ENCODE data around the gene PLS1. TPM values are rescaled to one million over a fixed set of nuclear protein-coding genes. Genes with fewer than 3 reads are reported as not detected.
"Not testable (repeated sequence)": the region's sequence is repeated elsewhere in the genome, so short reads cannot be mapped to it uniquely, and the experiment has no call there.

The PLS1 gene
- total RNA-seq, 1 experiment from 2014 or later, result 3.4 TPM

DNA sequence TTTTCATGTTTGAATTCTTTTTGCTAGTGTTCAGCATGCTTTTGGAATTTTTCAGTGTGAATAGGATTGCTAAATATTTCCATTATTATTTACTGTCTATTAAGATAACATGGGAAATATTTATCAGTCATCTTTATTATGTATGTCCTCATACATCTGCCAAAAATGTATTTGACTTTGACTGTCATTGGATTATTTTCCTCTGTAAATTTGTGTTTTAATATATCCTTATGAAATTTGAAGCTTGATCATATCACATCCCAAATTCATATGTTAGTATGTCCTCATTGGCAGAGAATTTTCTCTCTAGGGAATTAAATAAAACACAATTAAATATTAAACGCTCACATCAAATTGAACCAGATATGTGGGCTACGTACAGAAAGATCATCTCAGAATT, 95.3 kb downstream of the PLS1 start:
- Histone ChIP-seq H3K27ac (ENCODE audit: low read length) (no peak overlapping the region), H3K36me3 (ENCODE audit: insufficient read depth, low read length) (no peaks in the 10 kb centered on the region), H2AFZ (ENCODE audit: low read length) (no peak overlapping the region), H3K79me2 (ENCODE audit: low read length) (no peaks in the 10 kb centered on the region), H3K27me3 (ENCODE audit: low read length) (no peaks in the 10 kb centered on the region), H3K9ac (ENCODE audit: low read length) (no peak overlapping the region), H3K4me2 (ENCODE audit: low read depth, low read length, poor library complexity, severe bottlenecking) (no peak overlapping the region), H3K9me3 (ENCODE audit: low read length) (no peaks in the 10 kb centered on the region), H3K4me1 (ENCODE audit: low read length) (no peaks in the 10 kb centered on the region), H3K9me2 (replicated peaks; ENCODE audit: insufficient read depth, low read length) (no peaks in the 10 kb centered on the region), H4K20me1 (ENCODE audit: insufficient read depth, low read depth, low read length) (no peaks in the 10 kb centered on the region), H3K4me3 (ENCODE audit: low read length) (no peak overlapping the region)
- no peak for DNase-seq

GRCh38 chr3:142693136-142693853, 97.1 kb downstream of the PLS1 start:
- no peak overlapping the region for H3K27ac ChIP-seq (ENCODE audit: low read length)
- no peaks in the 10 kb centered on the region for H3K9me2 ChIP-seq (replicated peaks; ENCODE audit: insufficient read depth, low read length)
- H4K20me1 ChIP-seq (ENCODE audit: insufficient read depth, low read depth, low read length), result no peaks in the 10 kb centered on the region
- no peaks in the 10 kb centered on the region for H3K27me3 ChIP-seq (ENCODE audit: low read length)
- DNase-seq, result no peak
- no peak overlapping the region for H3K9ac ChIP-seq (ENCODE audit: low read length)
- H3K4me3 ChIP-seq (ENCODE audit: low read length), result no peak overlapping the region
- no peaks in the 10 kb centered on the region for H3K9me3 ChIP-seq (ENCODE audit: low read length)
- H3K79me2 ChIP-seq (ENCODE audit: low read length), result no peaks in the 10 kb centered on the region
- no peak overlapping the region for H3K4me2 ChIP-seq (ENCODE audit: low read depth, low read length, poor library complexity, severe bottlenecking)
- H2AFZ ChIP-seq (ENCODE audit: low read length), result no peak overlapping the region
- H3K4me1 ChIP-seq (ENCODE audit: low read length), result no peaks in the 10 kb centered on the region
- no peaks in the 10 kb centered on the region for H3K36me3 ChIP-seq (ENCODE audit: insufficient read depth, low read length)

DNA sequence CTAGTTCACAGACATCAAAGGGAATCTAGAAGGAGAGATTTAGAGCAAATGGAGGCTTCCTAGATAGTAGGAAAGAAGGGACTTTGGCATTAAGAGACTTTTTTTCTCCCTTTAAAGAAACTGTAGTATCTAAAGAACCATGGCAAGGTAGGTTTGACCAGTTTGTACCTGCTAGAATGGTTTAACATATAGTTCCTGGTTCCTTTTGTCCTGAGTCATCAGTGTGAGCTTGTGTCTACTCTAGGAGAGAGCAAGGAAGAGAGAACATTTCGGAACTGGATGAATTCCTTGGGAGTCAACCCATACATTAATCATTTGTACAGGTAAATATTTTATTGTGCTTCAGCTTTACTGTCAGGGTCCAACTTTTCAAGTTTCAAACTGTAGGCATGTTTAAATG, 98.0 kb downstream of the PLS1 start:
- Histone ChIP-seq H4K20me1 (ENCODE audit: insufficient read depth, low read depth, low read length) (no peaks in the 10 kb centered on the region), H2AFZ (ENCODE audit: low read length) (no peak overlapping the region), H3K27me3 (ENCODE audit: low read length) (no peaks in the 10 kb centered on the region), H3K9ac (ENCODE audit: low read length) (no peak overlapping the region), H3K9me3 (ENCODE audit: low read length) (no peaks in the 10 kb centered on the region), H3K27ac (ENCODE audit: low read length) (no peak overlapping the region), H3K79me2 (ENCODE audit: low read length) (no peaks in the 10 kb centered on the region), H3K4me3 (ENCODE audit: low read length) (no peak overlapping the region), H3K9me2 (replicated peaks; ENCODE audit: insufficient read depth, low read length) (no peaks in the 10 kb centered on the region), H3K4me1 (ENCODE audit: low read length) (no peaks in the 10 kb centered on the region), H3K36me3 (ENCODE audit: insufficient read depth, low read length) (no peaks in the 10 kb centered on the region), H3K4me2 (ENCODE audit: low read depth, low read length, poor library complexity, severe bottlenecking) (no peak overlapping the region)
- DNase-seq, result no peak

- H3K9me3 ChIP-seq (ENCODE audit: low read length), result no peaks in the 10 kb centered on the region
- H3K9me2 ChIP-seq (replicated peaks; ENCODE audit: insufficient read depth, low read length), result no peaks in the 10 kb centered on the region
- H2AFZ ChIP-seq (ENCODE audit: low read length), result no peak overlapping the region
- H3K36me3 ChIP-seq (ENCODE audit: insufficient read depth, low read length), result no peaks in the 10 kb centered on the region
- no peaks in the 10 kb centered on the region for H3K27me3 ChIP-seq (ENCODE audit: low read length)
- no peak overlapping the region for H3K4me2 ChIP-seq (ENCODE audit: low read depth, low read length, poor library complexity, severe bottlenecking)
- H3K9ac ChIP-seq (ENCODE audit: low read length), result no peak overlapping the region
- no peak overlapping the region for H3K4me3 ChIP-seq (ENCODE audit: low read length)
- DNase-seq, result no peak
- no peaks in the 10 kb centered on the region for H3K4me1 ChIP-seq (ENCODE audit: low read length)
- H3K27ac ChIP-seq (ENCODE audit: low read length), result no peak overlapping the region
- H4K20me1 ChIP-seq (ENCODE audit: insufficient read depth, low read depth, low read length), result no peaks in the 10 kb centered on the region
- no peaks in the 10 kb centered on the region for H3K79me2 ChIP-seq (ENCODE audit: low read length)
Measured at GRCh38 chr3:142705198-142705597, 109.0 kb downstream of the PLS1 start.

DNA sequence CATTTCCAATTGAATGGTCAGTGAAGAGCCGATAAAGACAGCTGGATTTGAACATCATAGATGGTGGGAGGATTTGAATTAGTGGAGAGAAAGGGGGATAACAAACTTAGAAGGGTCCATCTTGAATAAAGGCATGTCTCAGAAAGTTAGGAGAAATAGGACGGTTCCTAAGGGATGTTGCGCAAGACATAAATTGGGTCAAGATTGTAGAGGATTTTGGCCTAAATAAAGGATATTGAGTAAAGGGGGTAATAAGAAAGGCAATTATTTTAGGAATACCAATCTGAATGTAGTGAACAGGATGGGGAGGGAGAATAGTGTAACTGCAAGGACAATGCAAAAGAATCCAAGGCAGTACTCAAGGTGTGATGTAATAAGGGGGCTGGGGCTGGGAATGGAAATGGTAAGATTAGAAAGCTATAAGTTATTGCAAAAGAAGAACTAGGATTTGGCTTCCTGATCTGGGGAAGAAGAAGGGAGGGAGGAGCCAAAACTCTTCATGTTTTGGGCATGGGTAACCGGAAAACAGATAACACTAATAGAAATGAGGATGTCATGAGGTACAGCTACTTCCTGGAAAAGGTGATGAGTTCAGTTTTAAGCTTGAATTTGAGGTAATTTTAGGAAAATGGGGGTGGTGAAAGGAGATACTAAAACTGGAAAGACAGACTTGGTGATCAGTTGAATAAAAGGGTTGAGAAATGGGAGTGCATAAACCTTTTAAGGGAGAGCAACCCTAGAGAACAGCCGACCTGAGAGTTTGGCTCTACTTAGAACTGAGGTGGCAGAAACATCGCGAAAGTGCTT, 110.3 kb downstream of the PLS1 start:
- no peaks in the 10 kb centered on the region for H3K9me2 ChIP-seq (replicated peaks; ENCODE audit: insufficient read depth, low read length)

GRCh38 chr3:142709207-142709606, 113.0 kb downstream of the PLS1 start:
- Histone ChIP-seq H3K9me3 (ENCODE audit: low read length) (no peaks in the 10 kb centered on the region), H3K4me1 (ENCODE audit: low read length) (no peaks in the 10 kb centered on the region), H3K79me2 (ENCODE audit: low read length) (no peaks in the 10 kb centered on the region), H2AFZ (ENCODE audit: low read length) (no peak overlapping the region), H3K36me3 (ENCODE audit: insufficient read depth, low read length) (no peaks in the 10 kb centered on the region), H3K9me2 (replicated peaks; ENCODE audit: insufficient read depth, low read length) (no peaks in the 10 kb centered on the region), H4K20me1 (ENCODE audit: insufficient read depth, low read depth, low read length) (no peaks in the 10 kb centered on the region), H3K9ac (ENCODE audit: low read length) (no peak overlapping the region), H3K4me2 (ENCODE audit: low read depth, low read length, poor library complexity, severe bottlenecking) (no peak overlapping the region), H3K27ac (ENCODE audit: low read length) (no peak overlapping the region), H3K27me3 (ENCODE audit: low read length) (no peaks in the 10 kb centered on the region), H3K4me3 (ENCODE audit: low read length) (no peak overlapping the region)
- DNase-seq, result no peak

More for the DNA sequence above, 110.3 kb downstream of the PLS1 start:
- Histone ChIP-seq H3K36me3 (ENCODE audit: insufficient read depth, low read length) (no peaks in the 10 kb centered on the region), H3K4me2 (ENCODE audit: low read depth, low read length, poor library complexity, severe bottlenecking) (no peak overlapping the region), H3K27ac (ENCODE audit: low read length) (no peak overlapping the region), H4K20me1 (ENCODE audit: insufficient read depth, low read depth, low read length) (no peaks in the 10 kb centered on the region), H2AFZ (ENCODE audit: low read length) (no peak overlapping the region), H3K79me2 (ENCODE audit: low read length) (no peaks in the 10 kb centered on the region), H3K4me3 (ENCODE audit: low read length) (no peak overlapping the region), H3K9me3 (ENCODE audit: low read length) (no peaks in the 10 kb centered on the region), H3K9ac (ENCODE audit: low read length) (no peak overlapping the region), H3K27me3 (ENCODE audit: low read length) (no peaks in the 10 kb centered on the region), H3K4me1 (ENCODE audit: low read length) (no peaks in the 10 kb centered on the region)
- DNase-seq, result no peak

GRCh38 chr3:142714882-142715281, 118.7 kb downstream of the PLS1 start:
- H3K9ac ChIP-seq (ENCODE audit: low read length); H3K4me3 ChIP-seq (ENCODE audit: low read length); H3K36me3 ChIP-seq (ENCODE audit: insufficient read depth, low read length); H3K9me3 ChIP-seq (ENCODE audit: low read length); DNase-seq; H2AFZ ChIP-seq (ENCODE audit: low read length); H3K9me2 ChIP-seq (replicated peaks; ENCODE audit: insufficient read depth, low read length); H3K79me2 ChIP-seq (ENCODE audit: low read length); H4K20me1 ChIP-seq (ENCODE audit: insufficient read depth, low read depth, low read length); H3K27me3 ChIP-seq (ENCODE audit: low read length); H3K27ac ChIP-seq (ENCODE audit: low read length); H3K4me1 ChIP-seq (ENCODE audit: low read length); H3K4me2 ChIP-seq (ENCODE audit: low read depth, low read length, poor library complexity, severe bottlenecking): not testable (repeated sequence)

- Histone ChIP-seq H3K4me1 (ENCODE audit: low read length) (no peaks in the 10 kb centered on the region), H3K36me3 (ENCODE audit: insufficient read depth, low read length) (no peaks in the 10 kb centered on the region), H3K4me3 (ENCODE audit: low read length) (no peak overlapping the region), H3K27me3 (ENCODE audit: low read length) (no peaks in the 10 kb centered on the region), H3K9me3 (ENCODE audit: low read length) (no peaks in the 10 kb centered on the region), H3K9me2 (replicated peaks; ENCODE audit: insufficient read depth, low read length) (no peaks in the 10 kb centered on the region), H4K20me1 (ENCODE audit: insufficient read depth, low read depth, low read length) (no peaks in the 10 kb centered on the region), H3K9ac (ENCODE audit: low read length) (no peak overlapping the region), H3K27ac (ENCODE audit: low read length) (no peak overlapping the region), H2AFZ (ENCODE audit: low read length) (no peak overlapping the region), H3K79me2 (ENCODE audit: low read length) (no peaks in the 10 kb centered on the region), H3K4me2 (ENCODE audit: low read depth, low read length, poor library complexity, severe bottlenecking) (no peak overlapping the region)
- DNase-seq, result no peak
Measured at GRCh38 chr3:142716102-142716501, 119.9 kb downstream of the PLS1 start.
